SKM-1 (cell line): ENCODE measurements around the gene KRTAP5-9.
"Not testable (repeated sequence)": the region's sequence is repeated elsewhere in the genome, so short reads cannot be mapped to it uniquely, and the experiment has no call there.

ENCODE experiments used
- DNase-seq: peaks from one replicate; lab custom pipeline; 2025; ENCODE audit not compliant: unreplicated experiment; lab: John Stamatoyannopoulos, UW

Gene KRTAP5-9

GRCh38 chr11:71581826-71582225, 33.6 kb downstream of the KRTAP5-9 start:
- DNase-seq: no peak

GRCh38 chr11:71582309-71582895, 34.2 kb downstream of the KRTAP5-9 start, which contains the start of gene KRTAP5-11:
KRTAP5-11 (minus strand) TSS chr11:71582875; CDS start chr11:71582837, 38 bp downstream.
- DNase-seq: no peak

GRCh38 chr11:71582969-71583368, 34.7 kb downstream of the KRTAP5-9 start:
- DNase-seq: not testable (repeated sequence)

- DNase-seq: not testable (repeated sequence)
Measured at GRCh38 chr11:71585673-71586072, 37.5 kb downstream of the KRTAP5-9 start.

GRCh38 chr11:71588314-71588713, 40.1 kb downstream of the KRTAP5-9 start:
- DNase-seq: not testable (repeated sequence)

GRCh38 chr11:71588822-71589545, 40.8 kb downstream of the KRTAP5-9 start:
- not testable (repeated sequence) for DNase-seq

- not testable (repeated sequence) for DNase-seq
Measured at GRCh38 chr11:71589546-71589920, 41.3 kb downstream of the KRTAP5-9 start.
